ENCODE data around the gene EFCC1.

Gene EFCC1

DNA sequence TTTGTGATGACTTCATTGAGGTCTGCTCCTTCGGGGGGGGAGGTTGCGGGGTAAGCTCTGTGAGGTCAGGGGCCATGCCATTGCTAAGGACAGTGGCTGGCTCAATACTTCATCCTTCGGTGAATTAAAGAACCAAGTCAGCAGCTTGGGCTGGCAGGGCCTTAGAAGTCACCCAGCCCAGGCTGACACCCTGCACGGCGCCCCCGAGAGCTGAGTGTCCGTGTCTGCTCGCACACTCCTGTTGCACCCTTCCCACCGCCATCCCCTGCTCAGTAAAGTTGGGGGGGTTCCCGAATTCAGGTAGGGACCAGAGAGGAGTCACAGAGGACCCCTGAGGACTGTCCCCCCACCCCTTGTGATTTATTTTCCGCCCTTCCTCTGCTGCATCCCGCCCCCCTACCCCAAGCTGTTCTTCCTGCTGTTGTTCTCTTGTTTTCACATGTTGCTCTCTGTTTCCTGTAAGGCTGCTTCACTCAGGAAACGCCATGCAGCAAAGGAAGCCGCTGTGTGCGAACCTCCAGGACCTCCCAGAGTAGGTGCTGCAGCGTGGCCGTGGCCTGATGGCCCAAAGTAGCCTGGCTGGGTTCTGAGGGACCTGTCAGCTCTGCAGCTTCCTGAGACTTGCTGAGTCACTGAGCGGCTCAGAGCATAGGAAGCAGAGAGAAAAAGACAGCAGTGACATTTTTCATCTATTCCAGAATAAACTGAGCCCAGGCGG, 14.4 kb downstream of the EFCC1 start:
- DNase-seq: peak in 2 of 5 experiments; percentile 35 to 72

DNA sequence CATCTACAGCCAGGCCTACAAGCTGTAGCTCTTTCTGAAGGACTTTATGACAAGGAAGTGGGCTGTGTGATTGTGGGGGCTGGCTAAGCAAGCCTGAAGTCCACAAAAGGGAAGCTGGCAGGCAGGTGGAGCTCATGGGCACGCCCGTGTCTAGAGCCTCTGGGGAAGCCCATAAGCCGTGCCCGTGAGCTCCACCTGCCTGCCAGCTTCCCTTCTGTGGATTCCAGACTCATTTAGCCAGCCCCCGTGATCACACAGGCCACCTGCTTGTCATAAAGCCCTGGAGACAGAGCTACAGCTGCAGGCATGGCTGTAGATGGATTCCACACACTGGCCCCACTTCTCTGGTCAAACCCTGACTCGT, 15.2 kb downstream of the EFCC1 start:
- peak in 4 of 5 experiments; percentile 25 to 78 (median 50) for DNase-seq

DNA sequence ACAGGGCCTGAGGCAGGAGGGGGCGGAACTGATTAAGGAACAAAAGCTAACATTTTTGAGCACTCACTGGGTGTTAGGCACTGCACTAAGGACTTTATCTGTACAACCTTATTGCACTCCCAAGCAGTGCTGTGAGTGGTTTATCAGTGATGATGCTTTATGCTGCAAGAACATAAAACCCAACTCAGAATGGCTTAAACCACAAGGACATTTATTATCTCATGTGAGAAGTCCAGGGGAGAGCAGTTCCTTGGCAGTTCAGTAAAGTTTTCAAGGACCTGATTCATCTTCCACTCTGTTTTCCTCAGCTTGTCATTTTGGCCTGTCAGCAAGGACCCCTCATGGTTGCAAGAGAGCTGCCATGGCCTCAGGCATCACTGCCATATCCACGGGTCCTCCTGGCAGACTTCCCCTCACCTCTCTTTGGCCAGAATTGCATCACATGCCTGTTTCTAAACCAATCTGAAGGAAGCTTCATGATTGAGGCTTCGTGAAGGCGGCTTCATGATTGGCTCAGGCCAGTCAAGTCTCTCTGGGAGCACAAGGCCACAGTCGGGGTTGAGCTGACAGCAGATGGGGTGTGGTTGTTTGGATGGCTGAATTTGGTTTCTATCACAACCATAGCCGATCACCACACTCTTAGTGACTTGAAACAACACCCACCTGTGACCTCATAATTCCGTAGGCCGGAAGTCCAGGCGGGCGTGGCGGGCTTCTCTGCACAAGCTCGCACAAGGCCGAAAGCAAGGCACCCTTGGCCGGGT, 15.8 kb downstream of the EFCC1 start:
- DNase-seq: peak in 2 of 5 experiments; percentile 48 to 72

DNA sequence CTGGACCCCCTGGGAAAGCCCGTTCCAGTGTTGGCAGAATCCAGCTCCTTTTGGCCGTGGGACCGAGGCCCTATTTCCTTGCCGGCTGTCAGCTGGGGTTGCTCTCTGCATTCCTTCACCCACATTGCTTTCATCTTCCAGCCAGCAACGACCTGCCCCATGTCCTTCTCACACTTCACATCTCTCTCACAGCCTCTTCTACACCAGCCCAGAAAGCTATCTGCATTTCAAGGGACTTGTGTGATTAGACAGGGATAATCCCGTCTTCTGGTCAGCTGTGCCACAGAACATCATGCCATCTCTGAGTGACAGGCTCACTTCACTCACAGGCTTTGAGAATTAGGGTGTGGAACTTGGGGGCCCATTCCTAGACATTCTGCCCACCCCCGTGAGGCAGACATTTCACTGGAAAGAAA, 16.4 kb downstream of the EFCC1 start:
- no peak for DNase-seq

DNA sequence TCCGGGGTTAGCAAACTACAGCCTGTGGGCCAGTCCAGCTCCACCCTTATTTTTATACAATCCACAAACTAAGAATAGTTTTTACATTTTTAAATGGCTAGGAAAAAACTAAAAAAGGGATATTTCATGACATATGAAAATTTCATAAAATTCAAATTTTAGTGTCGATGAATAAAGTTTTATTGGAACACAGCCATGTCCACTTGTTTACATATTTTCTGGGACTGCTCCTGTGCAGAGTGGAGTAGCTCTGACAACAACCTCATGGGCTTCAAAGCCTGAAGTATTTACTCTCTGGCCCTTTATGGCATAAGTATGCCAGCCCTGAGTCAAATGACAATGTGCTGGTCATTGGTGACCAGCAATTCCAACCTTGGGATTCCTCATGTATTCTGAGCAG, 17.2 kb downstream of the EFCC1 start:
- DNase-seq: no peak

DNA sequence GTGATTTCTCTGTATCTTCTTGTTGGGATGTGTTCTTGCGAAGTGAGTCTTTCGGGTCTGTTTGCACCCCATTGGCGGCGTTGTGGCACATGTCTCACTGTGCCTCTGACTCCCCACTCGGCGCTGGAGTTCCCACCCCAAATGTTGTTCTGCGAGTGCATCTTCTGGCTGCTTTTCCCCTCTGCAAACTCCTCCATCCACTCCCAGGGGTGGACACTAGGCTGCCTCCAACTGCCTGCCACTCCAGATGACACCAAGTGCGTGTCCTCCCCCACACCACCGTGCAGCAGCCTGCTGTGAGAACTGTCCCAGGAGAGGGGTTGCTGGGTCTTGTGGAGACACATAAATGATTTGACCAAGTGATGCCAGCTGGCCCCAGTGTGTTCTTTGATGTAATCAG, 17.6 kb downstream of the EFCC1 start:
- no peak for DNase-seq

DNA sequence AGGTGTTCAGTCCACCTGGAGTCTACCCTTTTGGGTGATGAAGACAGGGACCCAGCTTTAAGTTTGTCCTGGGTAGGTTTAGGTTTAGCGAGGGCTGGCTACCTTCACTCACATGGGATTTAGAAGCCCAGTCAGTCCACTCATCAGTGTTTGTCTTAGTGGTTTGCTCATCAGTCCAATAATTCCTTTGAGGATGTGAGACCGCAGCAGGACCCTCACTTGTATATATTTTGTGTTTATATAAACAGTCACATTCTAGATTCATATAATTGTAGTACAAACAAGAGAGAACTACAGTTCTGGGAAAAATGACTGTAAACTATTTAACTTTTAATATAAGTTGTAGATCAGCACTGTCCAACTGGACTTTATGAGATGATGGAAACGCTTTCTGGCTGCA, 18.2 kb downstream of the EFCC1 start:
- DNase-seq: no peak

DNA sequence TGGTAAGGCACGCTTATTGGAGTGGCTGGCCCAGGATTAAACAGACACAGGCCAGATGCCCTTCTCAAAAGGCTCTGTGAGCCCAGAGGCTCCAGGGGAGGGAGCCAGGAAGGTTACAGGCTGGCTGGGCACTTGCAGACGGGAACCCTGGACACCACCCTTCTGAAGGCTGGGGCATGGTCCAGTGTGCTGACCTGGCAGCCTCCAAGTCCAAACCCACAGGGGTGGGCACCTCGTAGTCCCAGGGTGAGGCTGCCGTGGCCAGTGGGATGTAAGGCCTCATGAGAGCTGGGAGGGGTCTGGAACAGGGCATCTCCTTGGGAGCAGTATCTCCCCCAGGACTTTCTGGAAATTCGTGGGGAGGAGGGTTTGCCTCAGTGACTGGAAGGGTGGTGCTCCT, 19.6 kb downstream of the EFCC1 start:
- DNase-seq: no peak

DNA sequence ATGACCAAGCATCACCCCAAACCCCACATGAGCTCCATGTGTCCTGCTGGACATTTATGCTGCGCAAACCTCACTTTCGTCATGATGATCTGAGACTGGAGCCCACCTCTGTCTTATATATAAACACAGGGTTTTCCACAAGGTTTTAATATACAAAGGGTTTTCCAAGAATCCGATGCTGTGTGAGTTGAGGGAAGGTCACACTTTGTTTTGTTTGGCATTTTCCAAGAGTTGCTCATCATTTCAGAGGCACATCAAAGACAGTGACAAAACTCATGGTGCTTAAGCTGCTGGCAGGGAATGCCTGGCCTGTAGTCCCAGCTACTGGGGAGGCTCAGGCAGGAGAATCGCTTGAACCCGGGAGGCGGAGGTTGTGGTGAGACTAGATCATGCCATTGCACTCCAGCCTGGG, 20.0 kb downstream of the EFCC1 start:
- no peak for DNase-seq

DNA sequence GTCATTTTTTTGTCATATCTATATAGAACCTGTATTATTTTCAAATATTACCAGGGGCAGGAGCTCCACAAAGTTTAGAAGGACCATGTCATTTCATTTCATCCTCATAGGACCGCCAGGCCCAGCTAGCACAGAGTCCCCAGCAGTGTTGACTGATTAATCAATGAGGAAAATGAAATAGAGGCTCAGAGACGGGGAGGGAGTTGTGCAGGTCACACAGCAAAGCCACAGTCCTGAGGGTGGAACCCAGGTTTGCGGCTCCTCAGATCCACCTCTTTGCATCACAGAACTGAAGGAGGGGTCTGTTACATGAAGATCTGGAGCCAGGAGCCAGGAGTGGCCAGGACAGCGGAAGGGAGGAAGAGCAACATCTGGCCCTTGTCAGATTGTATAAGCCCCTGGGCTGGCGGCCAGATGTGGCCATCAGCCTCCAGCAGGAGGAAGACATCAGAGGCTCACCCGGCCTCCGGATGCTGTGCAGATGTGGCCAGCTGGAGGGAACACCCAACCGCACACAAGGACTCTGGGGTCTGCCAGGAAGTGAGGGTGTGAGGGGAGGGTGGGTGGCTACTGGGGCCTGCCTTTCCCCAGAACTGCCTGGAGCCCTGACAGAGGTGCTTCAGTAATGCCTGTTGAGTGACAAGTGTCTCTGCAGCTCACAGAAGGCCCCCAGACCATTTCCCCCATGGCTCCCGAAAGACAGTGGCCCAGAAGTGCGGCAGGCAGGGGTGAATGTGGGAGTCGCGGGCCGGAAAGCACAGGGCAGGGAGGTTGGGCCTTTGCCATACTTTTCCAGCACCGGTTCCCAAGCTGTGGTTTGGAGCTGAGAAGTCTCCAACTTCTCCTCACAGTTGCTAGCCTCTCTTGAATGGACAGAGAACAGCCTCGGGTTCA, 21.3 kb downstream of the EFCC1 start:
- no peak for DNase-seq

DNA sequence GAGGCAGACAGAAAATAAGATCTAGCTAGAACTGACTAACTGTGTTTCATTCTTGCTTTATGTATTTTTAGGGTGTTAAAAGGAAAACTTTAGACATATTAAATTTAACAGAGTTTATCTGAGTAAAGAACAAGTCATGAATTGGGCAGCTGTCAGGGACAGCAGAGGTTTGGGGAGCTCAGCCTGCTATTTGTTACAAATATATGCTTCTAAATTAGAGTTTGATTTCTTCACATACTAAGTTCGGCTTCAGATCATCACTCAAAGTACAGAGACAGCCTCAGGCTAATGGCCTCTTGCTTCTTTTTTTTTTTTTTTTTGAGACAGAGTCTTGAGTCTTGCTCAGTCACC, 21.9 kb downstream of the EFCC1 start:
- DNase-seq: no peak

DNA sequence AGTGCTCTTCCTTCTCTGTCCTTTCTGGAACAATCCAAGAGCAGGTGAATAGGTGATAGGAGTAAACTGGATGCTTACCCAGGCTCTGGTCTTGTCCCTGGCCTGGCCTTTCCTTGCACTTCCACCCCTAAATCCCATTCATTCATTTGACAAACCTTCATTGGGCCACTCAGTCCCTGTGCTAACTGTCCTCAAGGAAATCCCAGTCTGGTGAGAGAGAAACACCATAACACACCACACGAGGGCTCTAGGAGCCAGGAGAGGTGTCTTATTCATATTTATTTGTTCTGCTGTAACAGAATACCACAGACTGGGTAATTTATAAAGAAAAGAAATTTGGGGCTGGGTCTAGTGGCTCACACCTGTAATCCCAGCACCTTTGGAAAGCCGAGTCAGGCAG, 22.8 kb downstream of the EFCC1 start:
- no peak for DNase-seq

DNA sequence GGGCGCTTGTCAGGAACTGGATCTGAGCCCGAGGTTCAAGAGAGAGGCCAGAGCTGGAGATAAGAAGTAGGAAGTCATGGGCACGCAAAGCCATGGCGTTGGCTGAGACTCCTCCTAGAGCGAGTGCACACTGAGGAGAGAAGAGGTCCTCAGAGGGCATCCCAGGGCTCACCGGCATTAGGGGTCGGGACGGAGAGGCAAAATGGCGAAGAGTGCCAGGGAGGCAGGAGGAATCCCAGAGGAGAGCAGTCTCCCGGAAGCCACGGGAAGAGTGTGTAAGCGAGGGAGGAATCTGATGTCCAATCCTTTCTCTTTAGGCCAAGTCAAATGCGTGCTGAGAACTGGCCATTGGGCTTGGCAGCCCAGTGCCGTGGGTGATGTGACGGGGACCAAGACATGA, 24.0 kb downstream of the EFCC1 start:
- DNase-seq: no peak

DNA sequence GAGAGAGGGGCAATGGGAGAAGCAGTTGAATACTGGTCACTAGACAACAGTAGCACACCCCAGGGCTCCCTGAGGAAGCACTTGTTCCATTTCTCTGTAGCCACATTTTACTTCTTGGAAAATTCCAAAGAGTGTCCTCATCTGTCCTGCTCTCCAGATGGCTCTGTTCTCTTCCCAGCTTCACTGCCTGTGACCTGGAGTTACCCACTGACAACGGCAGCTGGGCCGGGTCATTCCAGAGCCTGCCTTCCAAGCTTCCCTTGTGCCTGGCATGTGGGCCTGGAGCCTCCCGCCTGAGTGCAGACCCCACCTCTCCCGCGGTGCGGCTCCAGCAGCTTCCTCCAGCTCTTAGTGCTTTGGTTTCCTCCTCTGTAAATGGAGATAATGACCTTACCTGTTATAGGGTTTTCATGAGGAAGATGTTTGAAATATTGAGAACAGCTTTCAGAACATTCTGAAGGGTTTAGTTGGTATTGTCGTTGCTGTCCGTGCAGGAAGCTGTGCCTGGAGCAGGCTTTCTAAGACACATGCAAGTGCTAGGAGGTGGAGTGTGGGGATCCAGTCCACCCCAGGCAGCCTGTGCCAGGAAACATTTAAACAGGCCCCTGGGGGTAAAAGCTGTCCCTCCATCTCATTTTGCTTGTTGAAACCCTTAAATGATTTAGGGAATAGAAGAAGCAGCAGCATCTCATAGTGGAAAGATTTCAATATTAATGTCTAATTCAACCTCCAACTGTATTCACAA, 24.8 kb downstream of the EFCC1 start:
- no peak for DNase-seq

DNA sequence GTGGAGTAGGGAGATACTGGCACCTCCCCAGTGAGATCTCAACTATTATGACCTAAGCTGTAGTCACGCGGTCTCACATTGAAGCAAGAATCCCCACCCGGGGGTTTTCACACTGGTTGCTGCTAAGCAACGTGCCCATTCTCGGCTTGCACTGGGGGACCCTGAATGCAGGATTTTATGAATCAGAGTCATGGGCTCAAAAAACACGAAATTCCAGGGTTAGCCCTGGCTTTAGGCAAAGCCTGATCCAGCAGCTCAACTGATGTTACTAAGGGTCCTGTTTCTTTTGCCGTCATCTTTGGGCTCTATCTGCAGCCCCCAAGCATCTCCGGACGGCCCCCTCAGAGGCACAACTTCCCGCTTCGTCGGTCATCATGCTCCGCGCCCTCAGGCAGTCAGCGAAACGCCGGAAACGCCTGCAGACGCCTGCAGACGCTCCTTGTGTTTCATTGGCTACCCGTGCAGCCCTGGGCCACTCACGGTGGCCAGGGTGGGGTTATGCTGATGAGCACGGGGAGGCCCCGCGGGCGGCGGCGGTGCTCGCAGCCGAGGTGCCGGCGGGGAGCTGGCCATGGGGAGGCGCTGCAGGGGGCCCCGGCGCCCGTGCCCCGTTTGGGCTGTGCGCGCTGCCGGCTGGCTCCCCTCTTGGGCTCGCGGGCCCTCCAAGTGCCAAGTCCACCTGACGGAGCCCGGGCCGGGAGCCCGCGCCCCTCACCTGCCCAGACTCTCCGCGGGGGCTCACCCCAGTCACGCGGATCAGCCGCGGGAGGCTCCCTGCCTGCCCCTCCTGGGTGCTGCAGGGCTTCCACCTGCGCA, 25.8 kb downstream of the EFCC1 start:
- DNase-seq: peak; percentile 78 to 98 (median 88)

DNA sequence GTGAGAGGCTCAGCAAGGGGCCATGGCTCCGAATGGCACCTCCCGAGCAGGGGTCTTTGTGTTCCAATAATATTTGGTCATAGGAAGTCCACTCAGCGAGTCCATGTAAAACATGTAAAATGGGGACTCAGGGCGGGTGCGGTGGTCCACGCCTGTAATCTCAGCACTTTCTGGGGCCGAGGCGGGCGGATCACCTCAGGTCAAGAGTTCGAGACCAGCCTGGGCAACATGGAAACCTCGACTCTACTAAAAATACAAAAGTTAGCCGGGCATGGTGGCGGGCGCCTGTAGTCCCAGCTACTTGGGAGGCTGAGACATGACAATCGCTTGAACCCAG, 26.4 kb downstream of the EFCC1 start:
- DNase-seq: no peak

DNA sequence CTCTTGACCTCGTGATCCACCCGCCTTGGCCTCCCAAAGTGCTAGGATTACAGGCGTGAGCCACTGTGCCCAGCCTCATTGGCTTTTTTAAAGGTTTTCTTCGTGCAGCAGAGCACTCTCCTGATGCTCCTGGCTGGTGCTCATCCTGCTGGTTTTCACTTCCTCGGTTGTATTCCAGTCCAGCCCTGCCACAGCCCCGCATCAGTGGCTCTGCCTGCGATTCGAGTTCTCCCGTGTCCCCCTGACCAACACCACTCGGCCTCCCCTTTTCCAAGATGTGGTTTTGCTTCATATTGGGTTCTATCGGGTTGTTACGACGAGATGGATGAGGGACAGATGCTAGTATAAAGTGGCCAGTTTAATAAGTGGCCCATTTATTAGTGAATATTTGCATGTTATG, 27.8 kb downstream of the EFCC1 start:
- no peak for DNase-seq

DNA sequence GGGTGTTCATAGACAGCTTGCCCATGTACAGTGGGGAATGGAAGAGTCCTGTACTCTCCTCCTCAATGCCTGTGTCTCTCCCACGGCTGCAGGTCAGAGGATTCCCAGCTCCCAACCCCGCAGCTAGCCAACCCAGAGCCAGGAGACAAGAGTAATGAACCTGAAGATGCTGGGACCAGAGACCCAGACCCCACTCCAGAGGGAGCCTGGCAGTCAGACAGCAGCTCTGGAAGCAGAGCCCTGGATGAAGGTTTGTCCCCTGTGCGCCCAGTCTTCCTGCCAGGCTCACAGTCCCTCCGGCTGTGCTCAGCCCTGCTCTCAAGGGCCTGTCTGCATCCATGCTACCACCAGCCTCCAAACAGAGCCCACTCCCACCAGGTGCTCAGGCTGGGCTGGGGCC, 29.5 kb downstream of the EFCC1 start:
- no peak for DNase-seq

DNA sequence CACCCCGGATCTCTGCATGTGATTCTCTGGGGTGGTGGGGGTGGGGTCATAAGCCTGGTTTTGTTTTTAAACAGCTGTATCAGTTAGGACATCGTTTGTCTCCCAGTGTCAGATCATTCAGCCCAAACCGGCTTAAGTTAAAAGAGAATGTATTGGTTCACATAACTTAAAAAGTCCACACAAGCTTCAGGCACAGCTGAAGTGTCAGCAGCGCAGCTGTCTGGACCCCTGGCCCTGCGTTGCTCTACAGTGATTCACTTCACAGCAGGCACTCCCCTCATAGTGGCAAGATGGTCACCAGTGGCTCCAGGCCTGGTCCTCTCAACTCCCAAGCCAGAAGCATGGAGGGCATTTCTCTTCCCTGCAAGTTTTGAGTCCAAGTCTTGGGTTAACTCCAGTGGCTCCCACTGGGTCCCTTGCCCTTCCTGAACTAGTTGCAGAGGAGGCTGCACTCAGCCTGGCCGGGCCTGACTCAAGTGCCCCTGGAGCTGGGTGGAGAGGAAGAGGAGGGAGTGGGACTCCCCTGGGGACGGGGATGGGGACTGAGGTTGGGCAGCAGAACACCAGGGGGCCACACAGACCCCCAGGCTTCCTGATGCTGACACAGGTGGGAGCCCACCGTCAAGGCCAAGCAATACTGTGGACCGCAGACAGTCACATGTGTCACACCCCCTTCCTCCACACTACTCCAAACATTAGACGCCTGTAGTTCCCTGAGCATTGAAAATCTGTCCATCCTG, 30.5 kb downstream of the EFCC1 start:
- DNase-seq: no peak

DNA sequence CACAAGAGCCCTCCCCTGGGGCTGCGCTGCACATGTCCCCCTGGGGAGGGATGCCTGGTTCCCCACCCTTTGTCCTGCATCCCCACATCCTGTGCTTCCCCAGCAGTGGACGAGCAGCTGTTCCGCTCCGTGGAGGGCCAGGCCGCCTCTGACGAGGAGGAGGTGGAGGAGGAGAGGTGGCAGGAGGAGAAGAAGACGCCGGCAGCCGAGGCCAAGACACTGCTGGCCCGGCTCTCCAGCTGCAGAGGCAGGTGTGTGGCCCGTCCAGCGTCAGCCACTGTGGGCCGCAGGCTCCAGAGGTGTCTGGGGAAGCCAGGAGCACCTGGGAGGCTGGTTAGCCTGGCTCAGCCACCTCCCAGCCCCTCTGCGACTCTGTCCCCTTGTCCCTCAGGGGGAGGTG, 31.6 kb downstream of the EFCC1 start:
- DNase-seq: no peak

DNA sequence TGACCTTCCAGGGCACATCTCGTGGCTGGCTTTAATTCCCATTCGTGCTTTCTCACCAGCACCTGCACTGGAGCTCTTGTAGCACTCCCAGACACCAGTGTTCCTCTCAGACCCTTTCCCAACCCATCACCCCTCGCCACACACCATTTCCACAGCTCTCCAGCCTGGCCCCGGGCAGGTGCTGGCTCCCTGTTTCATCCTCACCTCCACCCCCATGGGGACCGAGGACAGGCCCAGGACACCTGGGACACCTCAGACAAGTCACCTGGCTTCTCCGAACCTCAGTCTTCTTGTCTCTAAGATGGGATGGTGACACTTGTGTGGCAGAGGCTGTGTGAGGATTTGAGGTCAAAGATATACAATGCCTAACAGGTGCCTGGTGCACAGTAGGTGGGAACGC, 32.0 kb downstream of the EFCC1 start:
- DNase-seq: no peak
